Stimulated activated memory B cell treated with anti-CD40 and anti-IgM and Interleukin-4, amounts not matched to agents 10 μg/mL and 1 μg/mL and 100 μg/mL, for 72 hours (primary cell): ENCODE results near the gene PATE4.

Experiments used
- ATAC-seq: fragments of 150-1000 bp; cut with Tn5 transposase; 2 replicates; pipeline ENCODE4 v1.10.0; 2021
- H3K27ac Mint-ChIP-seq: one replicate; pipeline ENCODE4 v1.8.0; 2022; ENCODE audit warnings: mild to moderate bottlenecking, mixed read lengths
- H3K27me3 Mint-ChIP-seq: one replicate; pipeline ENCODE4 v1.8.0; 2022; ENCODE audit warnings: mixed read lengths
- H3K36me3 Mint-ChIP-seq: one replicate; pipeline ENCODE4 v1.8.0; 2022; ENCODE audit warnings: mixed read lengths
- H3K4me1 Mint-ChIP-seq: one replicate; pipeline ENCODE4 v1.8.0; 2022; ENCODE audit warnings: mixed read lengths
- H3K4me3 Mint-ChIP-seq: one replicate; pipeline ENCODE4 v1.8.0; 2022; ENCODE audit warnings: mild to moderate bottlenecking, moderate library complexity, mixed read lengths
- H3K9me3 Mint-ChIP-seq: one replicate; pipeline ENCODE4 v1.8.0; 2022; ENCODE audit warnings: mixed read lengths

PATE4 gene

GRCh38 chr11:125872138-125872491 lies 39.0 kb downstream of the PATE4 start:
- peaks cover 10% of the 10 kb centered on the region for H3K4me1 Mint-ChIP-seq
- H3K27ac Mint-ChIP-seq = peak overlapping the region; percentile 36

DNA sequence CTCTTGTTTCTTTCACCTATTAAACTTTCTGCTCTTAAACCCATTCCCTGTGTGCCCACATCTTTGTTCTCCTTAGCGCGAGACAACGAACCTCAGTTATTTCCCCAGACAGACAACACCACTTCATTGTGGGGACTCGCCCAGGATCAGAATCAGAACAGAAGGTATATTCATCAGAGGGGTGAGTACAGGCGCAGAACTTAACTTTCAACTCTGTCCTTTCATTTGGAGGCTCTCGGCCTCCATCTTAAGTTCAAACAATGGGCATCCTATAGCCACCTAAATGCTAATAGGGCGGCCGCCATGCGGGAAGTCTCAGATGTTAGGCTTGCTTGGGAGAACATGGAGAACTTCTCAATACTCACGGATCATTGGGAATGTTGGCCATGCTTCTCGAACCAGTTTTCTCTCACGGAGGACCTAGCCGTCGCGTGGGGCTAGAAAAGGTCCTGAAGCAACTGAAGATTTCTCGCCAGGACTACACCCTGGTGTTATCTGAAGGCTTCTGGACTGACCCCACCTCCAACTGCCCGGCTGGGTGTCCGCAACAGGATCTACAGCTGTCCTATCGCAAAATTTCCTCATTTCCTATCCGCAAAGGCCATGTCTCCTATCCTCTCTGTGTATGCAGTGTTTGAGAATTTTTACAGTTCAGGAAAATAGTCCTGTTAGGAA lies 40.9 kb downstream of the PATE4 start:
- Mint-ChIP-seq H3K9me3 (peaks cover 14% of the 10 kb centered on the region), H3K36me3 (peaks cover 18% of the 10 kb centered on the region), H3K4me1 (peaks cover 10% of the 10 kb centered on the region), H3K27me3 (no peaks in the 10 kb centered on the region), H3K27ac (no peak overlapping the region), H3K4me3 (no peak overlapping the region)
- ATAC-seq = no peak

More at GRCh38 chr11:125872138-125872491, 39.0 kb downstream of the PATE4 start:
- ATAC-seq = peak; percentile 62
- Mint-ChIP-seq H3K36me3 (peaks cover 18% of the 10 kb centered on the region), H3K27me3 (no peaks in the 10 kb centered on the region), H3K9me3 (peaks cover 14% of the 10 kb centered on the region), H3K4me3 (no peak overlapping the region)

GRCh38 chr11:125874556-125875124 lies 41.5 kb downstream of the PATE4 start:
- H3K4me1 Mint-ChIP-seq = peaks cover 10% of the 10 kb centered on the region
- peaks cover 14% of the 10 kb centered on the region for H3K9me3 Mint-ChIP-seq
- H3K27me3 Mint-ChIP-seq = no peaks in the 10 kb centered on the region
- H3K4me3 Mint-ChIP-seq = no peak overlapping the region
- peaks cover 18% of the 10 kb centered on the region for H3K36me3 Mint-ChIP-seq
- H3K27ac Mint-ChIP-seq = no peak overlapping the region
- ATAC-seq = peak; percentile 74

- Mint-ChIP-seq H3K4me3 (no peak overlapping the region), H3K36me3 (no peaks in the 10 kb centered on the region), H3K4me1 (peaks cover 1% of the 10 kb centered on the region), H3K27me3 (no peaks in the 10 kb centered on the region), H3K9me3 (no peaks in the 10 kb centered on the region), H3K27ac (no peak overlapping the region)
- no peak for ATAC-seq
These were observed 48.2 kb downstream of the PATE4 start for GRCh38 chr11:125881291-125881690.

DNA sequence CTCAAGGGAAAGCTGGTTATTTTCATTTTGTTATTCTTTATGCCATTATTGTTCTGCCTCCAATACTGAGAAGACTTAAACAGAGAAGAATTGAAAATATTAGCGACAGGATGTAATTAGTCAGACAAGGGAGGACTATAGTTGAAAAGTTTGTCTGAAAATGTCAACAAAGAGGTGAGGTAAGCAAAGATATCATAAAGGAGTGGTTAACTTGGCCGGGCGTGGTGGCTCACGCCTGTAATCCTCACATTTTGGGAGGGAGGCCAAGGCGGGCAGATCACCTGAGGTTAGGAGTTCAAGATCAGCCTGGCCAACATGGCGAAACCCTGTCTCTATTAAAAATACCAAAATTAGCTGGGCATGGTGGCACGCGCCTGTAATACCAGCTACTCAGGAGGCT lies 50.3 kb downstream of the PATE4 start:
- no peaks in the 10 kb centered on the region for H3K36me3 Mint-ChIP-seq
- no peaks in the 10 kb centered on the region for H3K9me3 Mint-ChIP-seq
- no peak overlapping the region for H3K4me3 Mint-ChIP-seq
- H3K27ac Mint-ChIP-seq = no peak overlapping the region
- H3K4me1 Mint-ChIP-seq = peaks cover 14% of the 10 kb centered on the region
- ATAC-seq = no peak
- H3K27me3 Mint-ChIP-seq = no peaks in the 10 kb centered on the region

DNA sequence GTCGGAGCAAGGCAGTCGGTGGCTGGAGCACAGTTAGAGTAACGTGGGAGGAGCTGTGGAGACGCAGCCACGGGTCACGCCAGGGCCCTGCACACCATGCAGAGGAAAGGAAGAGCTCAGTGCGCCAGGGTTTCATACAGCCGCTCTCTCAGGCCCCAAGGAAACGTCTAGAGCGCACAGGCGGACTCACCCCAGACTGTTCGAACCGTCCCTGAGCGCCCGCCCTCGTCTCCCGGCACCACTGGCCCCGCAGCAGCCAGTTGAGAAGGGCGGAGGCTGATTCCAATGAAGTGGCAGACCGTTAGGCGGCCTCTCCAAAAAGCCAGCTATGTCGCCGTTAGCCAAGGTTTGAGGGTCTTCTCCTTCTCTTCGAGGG lies 53.9 kb downstream of the PATE4 start:
- Mint-ChIP-seq H3K4me3 (peak overlapping the region; percentile 92), H3K36me3 (peaks cover 7% of the 10 kb centered on the region), H3K27ac (peak overlapping the region; percentile 98), H3K4me1 (peaks cover 24% of the 10 kb centered on the region), H3K9me3 (no peaks in the 10 kb centered on the region), H3K27me3 (no peaks in the 10 kb centered on the region)
- ATAC-seq = peak; percentile 66

DNA sequence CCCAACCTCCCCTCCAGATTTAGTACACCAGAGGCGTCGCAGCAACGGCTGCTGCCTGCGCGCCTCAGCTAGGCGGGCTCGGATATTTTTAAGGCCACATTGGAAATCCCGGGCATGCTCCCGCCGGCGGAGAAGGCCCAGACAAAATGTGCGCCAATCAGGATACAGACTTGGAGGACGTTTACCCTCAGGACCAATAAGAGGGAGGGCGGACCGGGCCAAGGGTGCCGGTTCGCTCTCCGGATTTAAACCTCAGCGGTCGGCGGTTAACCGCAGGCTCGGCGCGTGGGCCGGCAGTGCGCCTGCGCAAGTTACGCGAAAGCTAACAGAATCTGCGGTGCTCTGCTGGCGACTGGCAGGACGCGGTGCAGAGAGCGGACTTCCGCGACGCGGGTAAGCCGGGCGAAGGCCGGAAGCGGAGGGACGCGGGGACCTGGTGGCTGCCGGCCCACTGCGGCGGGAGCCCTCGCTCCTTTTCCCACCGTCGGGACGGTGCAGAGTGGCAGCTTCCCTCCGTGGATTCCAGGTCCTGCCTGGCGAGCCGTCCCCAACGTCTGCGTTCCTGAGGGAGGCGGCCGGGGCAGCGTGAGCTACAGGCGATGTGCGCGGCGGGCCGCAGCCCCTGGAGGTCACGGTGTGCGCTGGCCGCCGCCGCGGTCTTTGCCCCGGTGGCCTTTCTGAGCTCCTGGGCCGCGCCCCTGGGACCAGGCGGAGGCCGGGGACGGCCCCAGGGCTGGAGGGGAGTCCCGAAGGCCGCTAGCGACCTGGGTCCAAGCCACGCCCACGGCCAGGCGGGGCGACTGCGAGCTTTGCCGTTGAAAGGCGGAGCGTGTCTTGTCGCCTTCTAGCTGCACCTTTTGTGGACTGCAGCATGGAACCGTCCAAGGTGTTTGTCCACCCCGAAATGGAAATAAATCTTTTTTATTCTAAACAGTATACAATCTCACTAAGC lies 54.5 kb downstream of the PATE4 start, which contains the start of gene HYLS1:
TSS of gene HYLS1 (plus strand) at position 296 of the 952 bp plus-strand sequence. CDS start 11,701 bp downstream, outside the sequence.
- Mint-ChIP-seq H3K9me3 (no peaks in the 10 kb centered on the region), H3K4me1 (peaks cover 29% of the 10 kb centered on the region), H3K36me3 (peaks cover 12% of the 10 kb centered on the region), H3K4me3 (peak within 1 kb of the TSS; percentile 92), H3K27me3 (no peaks in the 10 kb centered on the region), H3K27ac (peak within 1 kb of the TSS; percentile 98)
- ATAC-seq = peak; percentile 96
